K562 (cell line): ENCODE results near the gene CRB2. TPM values are rescaled to one million over a fixed set of nuclear protein-coding genes. Genes with fewer than 3 reads are reported as not detected.

Source experiments
- ATF1 ChIP-seq, 2 experiments: fragments of 450-650 bp in 1 of 2; IDR thresholded peaks; 2 replicates each; pipeline ENCODE4 v1.6.1; 2016; ENCODE audit warnings: missing compliant biosample characterization in 1 of 2, missing genetic modification characterization in 1 of 2
- BRD9 ChIP-seq: fragments of 450-650 bp; IDR thresholded peaks from 2 replicates; pipeline ENCODE4 v1.6.1; 2018; ENCODE audit warnings: low read depth; ENCODE audit not compliant: partially characterized antibody
- CBX3 ChIP-seq, 2 experiments: IDR thresholded peaks; 1 replicate in 1 of 2; 2 replicates in 1 of 2; pipeline ENCODE4 v1.6.1; 2012; ENCODE audit warnings: inconsistent platforms in 2 of 2, low read length in 2 of 2, borderline replicate concordance in 1 of 2, control low read depth in 1 of 2
- HDAC2 ChIP-seq: fragments of 450-650 bp; IDR thresholded peaks from 2 replicates; pipeline ENCODE4 v1.6.1; 2016; ENCODE audit warnings: mild to moderate bottlenecking
- HMG20A ChIP-seq: fragments of 450-650 bp; formaldehyde crosslinking; conservative IDR thresholded peaks from 2 replicates; pipeline ENCODE4 v1.4.0; 2020; ENCODE audit warnings: mild to moderate bottlenecking, mixed read lengths
- KLF10 ChIP-seq: fragments of 250-450 bp; sonication (Bioruptor Pico); IDR thresholded peaks from 2 replicates; pipeline ENCODE4 v1.6.1; 2021; ENCODE audit warnings: matching md5 sums
- KLF6 ChIP-seq: fragments of 250-450 bp; sonication (Bioruptor Pico); IDR thresholded peaks from 2 replicates; pipeline ENCODE4 v1.4.0; 2020; ENCODE audit warnings: mild to moderate bottlenecking, moderate library complexity, borderline replicate concordance
- RBM34 ChIP-seq: fragments of 200-400 bp; formaldehyde crosslinking; IDR thresholded peaks from 2 replicates; pipeline ENCODE4 v1.6.1; 2018; ENCODE audit warnings: low read length, borderline replicate concordance; ENCODE audit not compliant: insufficient read depth
- SMARCA5 ChIP-seq: fragments of 450-650 bp; IDR thresholded peaks from 2 replicates; pipeline ENCODE4 v1.6.1; 2016
- THRA ChIP-seq: fragments of 450-650 bp; IDR thresholded peaks from 2 replicates; pipeline ENCODE4 v1.6.1; 2017; ENCODE audit warnings: mild to moderate bottlenecking, moderate library complexity
- TSC22D4 ChIP-seq: fragments of 450-650 bp; IDR thresholded peaks from 2 replicates; pipeline ENCODE4 v1.6.1; 2016; ENCODE audit warnings: missing genetic modification characterization, missing biosample characterization, control low read depth
- XRCC3 ChIP-seq: fragments of 450-650 bp; IDR thresholded peaks from 2 replicates; pipeline ENCODE4 v1.6.1; 2017; ENCODE audit warnings: mild to moderate bottlenecking, moderate library complexity
- ZFP30 ChIP-seq: fragments of 250-450 bp; sonication (Bioruptor Pico); IDR thresholded peaks from 2 replicates; pipeline ENCODE4 v1.8.0; 2022; ENCODE audit warnings: moderate library complexity, mild to moderate bottlenecking, inconsistent platforms, borderline replicate concordance
- ZNF280A ChIP-seq: fragments of 450-650 bp; IDR thresholded peaks from 2 replicates; pipeline ENCODE4 v1.6.1; 2018; ENCODE audit warnings: mild to moderate bottlenecking, low read depth; ENCODE audit not compliant: partially characterized antibody
- ZNF316 ChIP-seq: fragments of 450-650 bp; IDR thresholded peaks from 2 replicates; pipeline ENCODE4 v1.6.1; 2016
- ZNF445 ChIP-seq: fragments of 250-450 bp; sonication (Bioruptor Pico); IDR thresholded peaks from 2 replicates; pipeline ENCODE4 v1.4.0; 2020; ENCODE audit warnings: low read depth, mild to moderate bottlenecking, moderate library complexity
- ZNF830 ChIP-seq: fragments of 250-450 bp; sonication (Bioruptor Pico); IDR thresholded peaks from 2 replicates; pipeline ENCODE4 v1.5.0; 2021; ENCODE audit warnings: mild to moderate bottlenecking
- polyA plus RNA-seq, 8 experiments: library from polyadenylated mRNA; depleted of rRNA in 4 of 8; stranded (reverse) in 5 of 8; unstranded in 3 of 8; fragments of >200 nt; fragmentation: Nextera tagmentation in 2 of 8; fragmentation: Illumina TruSeq in 1 of 8; extraction: Ambion mirVana in 2 of 8; extraction: Trizol in 1 of 8; gene quantifications; 2 replicates each; pipeline versions ENCODE4 v1.2.1 to v1.2.3, GENCODE V29; 2011 to 2014; ENCODE audit warnings: inconsistent platforms in 1 of 8, missing spikeins in 1 of 8
- total RNA-seq, 7 experiments: library from RNA; depleted of rRNA in 6 of 7; stranded (reverse); fragments of >200 nt in 6 of 7; fragmentation: Illumina TruSeq in 2 of 7; extraction: Trizol in 2 of 7; gene quantifications; 2 replicates each; pipeline versions ENCODE4 v1.2.1 to v1.2.3, GENCODE V29; 2011 to 2021; ENCODE audit warnings: low replicate concordance in 1 of 7
- TF ChIP-seq, protein P1 (sequence below), 2 experiments: fragments of 450-650 bp; conservative IDR thresholded peaks; 2 replicates each; pipeline ENCODE4 v1.6.1; 2017; ENCODE audit warnings: mild to moderate bottlenecking in 2 of 2, moderate library complexity in 2 of 2
- TF ChIP-seq, protein P2 (sequence below): fragments of 450-650 bp; conservative IDR thresholded peaks from 2 replicates; pipeline ENCODE4 v1.6.1; 2016; ENCODE audit warnings: missing genetic modification characterization, low read depth, mild to moderate bottlenecking, control low read depth, missing compliant biosample characterization
- TF ChIP-seq, protein P3 (sequence below): fragments of 250-450 bp; sonication (Bioruptor Pico); IDR thresholded peaks from 2 replicates; pipeline ENCODE4 v1.4.0; 2020; ENCODE audit warnings: mild to moderate bottlenecking, moderate library complexity

CRB2 gene
- total and polyA plus RNA-seq, 9 of the 15 experiments (the other 6 are each of a cell fraction or from before 2014, with no cell fraction given), result 0.13 to 1.2 (median 0.25) TPM; not detected in 2

DNA sequence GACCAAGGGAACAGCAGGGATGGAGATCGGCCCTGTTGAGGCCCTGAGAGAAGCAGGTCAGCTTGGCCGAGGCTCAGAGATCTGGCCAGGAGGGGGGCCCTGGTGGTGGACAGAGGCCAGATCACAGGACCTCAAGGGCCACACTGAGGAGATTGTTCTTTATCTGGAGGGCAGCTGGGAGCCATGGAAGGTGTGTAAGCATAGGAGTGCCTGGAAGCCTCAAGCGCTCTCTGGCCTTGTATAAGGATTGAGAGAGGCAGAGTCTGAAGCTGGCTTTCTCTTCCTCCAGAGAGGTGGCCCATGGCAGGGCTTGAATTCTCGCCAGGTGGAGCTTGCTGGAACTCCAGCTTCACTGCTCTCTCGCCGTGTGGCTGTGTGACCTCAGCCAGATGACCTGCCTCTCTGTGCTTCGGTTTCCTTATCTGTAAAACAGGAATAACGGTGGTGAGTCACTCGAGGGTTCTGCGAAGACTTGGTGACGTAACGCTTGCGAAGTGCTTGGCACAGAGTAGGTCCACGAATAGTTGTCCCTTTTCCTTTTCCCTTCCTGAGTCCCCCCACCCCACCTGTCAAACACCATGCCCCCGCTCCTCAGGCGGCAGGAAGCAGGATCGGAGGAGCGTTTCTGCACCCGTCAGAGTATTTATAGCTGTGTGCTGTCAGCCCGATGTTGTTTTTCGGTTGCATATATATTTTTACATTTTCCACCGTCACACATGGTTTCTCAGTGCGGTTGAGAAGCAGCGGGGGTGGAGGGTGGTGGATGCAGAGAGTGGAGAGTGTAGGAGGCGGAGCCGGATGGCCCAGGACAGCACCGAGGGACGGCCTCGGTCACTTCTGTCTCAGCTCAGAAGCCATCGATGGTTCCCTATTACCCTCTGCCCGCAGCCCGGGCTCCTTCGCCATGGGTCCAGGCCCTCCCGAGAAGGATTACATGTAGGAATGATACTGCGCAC is 17.0 kb upstream of the CRB2 start (continued):
- TF ChIP-seq KLF6 (CRISPR knock-in tag) (no peak), RBM34 (no peak), KLF10 (CRISPR knock-in tag) (no peak), BRD9 (peak; percentile 92), HMG20A (no peak), ZFP30 (CRISPR knock-in tag) (no peak), HDAC2 (peak; percentile 95), ATF1 (CRISPR knock-in tag; IDR thresholded peaks at IDR 0.05) (no peak), ATF1 (tag; IDR thresholded peaks at IDR 0.05) (peak; percentile 94), ZNF316 (no peak), ZNF445 (CRISPR knock-in tag) (no peak), TSC22D4 (tag) (no peak), THRA (no peak), SMARCA5 (peak; percentile 99), XRCC3 (no peak), CBX3 (IDR thresholded peaks at IDR 0.05; ENCODE audit: borderline replicate concordance in 1 of 2, low read length in 2 of 2) (peak in 1 of 2 experiments; percentile 80; a peak in 1 of 3 replicates), ZNF280A (peak; percentile 58), ZNF830 (CRISPR knock-in tag) (0 out of 2 replicates have a peak, but pooled peaks have one; percentile 44)
- TF ChIP-seq, protein P1, sequence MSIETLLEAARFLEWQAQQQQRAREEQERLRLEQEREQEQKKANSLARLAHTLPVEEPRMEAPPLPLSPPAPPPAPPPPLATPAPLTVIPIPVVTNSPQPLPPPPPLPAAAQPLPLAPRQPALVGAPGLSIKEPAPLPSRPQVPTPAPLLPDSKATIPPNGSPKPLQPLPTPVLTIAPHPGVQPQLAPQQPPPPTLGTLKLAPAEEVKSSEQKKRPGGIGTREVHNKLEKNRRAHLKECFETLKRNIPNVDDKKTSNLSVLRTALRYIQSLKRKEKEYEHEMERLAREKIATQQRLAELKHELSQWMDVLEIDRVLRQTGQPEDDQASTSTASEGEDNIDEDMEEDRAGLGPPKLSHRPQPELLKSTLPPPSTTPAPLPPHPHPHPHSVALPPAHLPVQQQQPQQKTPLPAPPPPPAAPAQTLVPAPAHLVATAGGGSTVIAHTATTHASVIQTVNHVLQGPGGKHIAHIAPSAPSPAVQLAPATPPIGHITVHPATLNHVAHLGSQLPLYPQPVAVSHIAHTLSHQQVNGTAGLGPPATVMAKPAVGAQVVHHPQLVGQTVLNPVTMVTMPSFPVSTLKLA (conservative IDR thresholded peaks at IDR 0.05), result peak; percentile 40 to 70; a peak in 3 of 4 replicates
- TF ChIP-seq, protein P2, sequence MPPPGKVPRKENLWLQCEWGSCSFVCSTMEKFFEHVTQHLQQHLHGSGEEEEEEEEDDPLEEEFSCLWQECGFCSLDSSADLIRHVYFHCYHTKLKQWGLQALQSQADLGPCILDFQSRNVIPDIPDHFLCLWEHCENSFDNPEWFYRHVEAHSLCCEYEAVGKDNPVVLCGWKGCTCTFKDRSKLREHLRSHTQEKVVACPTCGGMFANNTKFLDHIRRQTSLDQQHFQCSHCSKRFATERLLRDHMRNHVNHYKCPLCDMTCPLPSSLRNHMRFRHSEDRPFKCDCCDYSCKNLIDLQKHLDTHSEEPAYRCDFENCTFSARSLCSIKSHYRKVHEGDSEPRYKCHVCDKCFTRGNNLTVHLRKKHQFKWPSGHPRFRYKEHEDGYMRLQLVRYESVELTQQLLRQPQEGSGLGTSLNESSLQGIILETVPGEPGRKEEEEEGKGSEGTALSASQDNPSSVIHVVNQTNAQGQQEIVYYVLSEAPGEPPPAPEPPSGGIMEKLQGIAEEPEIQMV (tag), result no peak
- TF ChIP-seq, protein P3, sequence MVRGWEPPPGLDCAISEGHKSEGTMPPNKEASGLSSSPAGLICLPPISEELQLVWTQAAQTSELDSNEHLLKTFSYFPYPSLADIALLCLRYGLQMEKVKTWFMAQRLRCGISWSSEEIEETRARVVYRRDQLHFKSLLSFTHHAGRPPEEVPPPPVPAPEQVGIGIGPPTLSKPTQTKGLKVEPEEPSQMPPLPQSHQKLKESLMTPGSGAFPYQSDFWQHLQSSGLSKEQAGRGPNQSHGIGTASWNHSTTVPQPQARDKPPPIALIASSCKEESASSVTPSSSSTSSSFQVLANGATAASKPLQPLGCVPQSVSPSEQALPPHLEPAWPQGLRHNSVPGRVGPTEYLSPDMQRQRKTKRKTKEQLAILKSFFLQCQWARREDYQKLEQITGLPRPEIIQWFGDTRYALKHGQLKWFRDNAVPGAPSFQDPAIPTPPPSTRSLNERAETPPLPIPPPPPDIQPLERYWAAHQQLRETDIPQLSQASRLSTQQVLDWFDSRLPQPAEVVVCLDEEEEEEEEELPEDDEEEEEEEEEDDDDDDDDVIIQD (CRISPR knock-in tag), result no peak
